Measurements from ENCODE around the gene LENG9. TPM values are rescaled to one million over a fixed set of nuclear protein-coding genes. Genes with fewer than 3 reads are reported as not detected.
A peak's percentile ranks its signal among the peaks of the same experiment; 100 is the strongest.
"Not testable (repeated sequence)": the region's sequence is repeated elsewhere in the genome, so short reads cannot be mapped to it uniquely, and the experiment has no call there.

LENG9 gene
- total RNA-seq, 2 experiments from 2014 or later: 1.8 to 6.0 TPM

DNA sequence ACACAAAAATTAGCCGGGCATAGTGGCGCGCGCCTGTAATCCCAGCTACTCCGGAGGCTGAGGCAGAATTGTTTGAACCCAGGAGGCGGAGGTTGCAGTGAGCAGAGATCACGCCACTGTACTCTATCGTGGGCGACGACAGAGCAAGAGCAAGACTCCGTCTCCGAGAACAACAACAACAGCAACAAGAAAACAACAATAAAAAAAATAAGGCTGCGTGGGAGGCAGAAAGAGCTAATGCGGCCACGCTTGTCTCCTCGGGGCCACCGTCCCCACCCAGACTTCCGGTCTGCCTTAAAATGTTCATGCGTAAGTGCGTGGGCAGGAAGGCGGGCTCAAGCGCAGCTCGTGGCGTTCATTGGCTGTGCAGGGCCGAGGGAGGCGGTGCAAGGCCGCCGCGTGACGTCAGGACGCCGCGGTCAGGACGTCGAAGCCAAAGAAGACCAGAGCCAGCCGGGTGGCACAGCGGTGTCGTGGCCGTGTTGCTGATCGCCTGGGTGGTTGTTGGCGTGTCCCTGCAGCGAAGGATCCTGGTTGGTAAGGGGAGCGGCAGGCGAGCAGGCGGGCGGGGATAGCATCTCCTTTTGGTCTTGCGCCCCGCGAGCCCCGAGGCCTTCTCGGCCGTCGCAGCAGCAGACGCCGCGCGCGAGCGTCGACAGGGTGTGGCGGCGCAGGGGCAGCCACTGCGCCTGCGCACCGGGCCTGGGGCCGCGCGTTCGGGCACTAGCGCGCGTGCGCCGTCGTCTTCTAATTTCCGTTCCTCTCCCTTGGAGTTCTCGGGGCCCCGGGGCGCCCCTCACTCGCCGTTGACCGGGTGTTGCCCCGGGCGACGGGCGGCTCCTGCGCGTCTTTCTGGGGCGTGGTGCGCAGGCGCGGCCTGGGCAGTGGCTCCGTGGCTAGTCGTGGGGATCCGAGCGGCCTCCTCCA lies 14.5 kb downstream of the LENG9 start, which contains the start of gene LENG8:
Gene LENG8 (plus strand): TSS at position 426 of the 927 bp plus-strand sequence. CDS start 2,146 bp downstream, outside the sequence.
- H3K9me2 ChIP-seq (ENCODE audit: insufficient read depth, low read length): no peaks in the 10 kb centered on the region
- peak within 1 kb of the TSS; percentile 68; the same call in 1 of the 2 replicates for H2AFZ ChIP-seq (ENCODE audit: low read length)
- peak within 1 kb of the TSS; percentile 87 for H3K4me2 ChIP-seq (ENCODE audit: low read length)
- no peak for TF ChIP-seq EZH2phosphoT487 (IDR thresholded peaks at IDR 0.05; ENCODE audit: borderline replicate concordance, low read depth, low read length)
- TF ChIP-seq, protein P1, sequence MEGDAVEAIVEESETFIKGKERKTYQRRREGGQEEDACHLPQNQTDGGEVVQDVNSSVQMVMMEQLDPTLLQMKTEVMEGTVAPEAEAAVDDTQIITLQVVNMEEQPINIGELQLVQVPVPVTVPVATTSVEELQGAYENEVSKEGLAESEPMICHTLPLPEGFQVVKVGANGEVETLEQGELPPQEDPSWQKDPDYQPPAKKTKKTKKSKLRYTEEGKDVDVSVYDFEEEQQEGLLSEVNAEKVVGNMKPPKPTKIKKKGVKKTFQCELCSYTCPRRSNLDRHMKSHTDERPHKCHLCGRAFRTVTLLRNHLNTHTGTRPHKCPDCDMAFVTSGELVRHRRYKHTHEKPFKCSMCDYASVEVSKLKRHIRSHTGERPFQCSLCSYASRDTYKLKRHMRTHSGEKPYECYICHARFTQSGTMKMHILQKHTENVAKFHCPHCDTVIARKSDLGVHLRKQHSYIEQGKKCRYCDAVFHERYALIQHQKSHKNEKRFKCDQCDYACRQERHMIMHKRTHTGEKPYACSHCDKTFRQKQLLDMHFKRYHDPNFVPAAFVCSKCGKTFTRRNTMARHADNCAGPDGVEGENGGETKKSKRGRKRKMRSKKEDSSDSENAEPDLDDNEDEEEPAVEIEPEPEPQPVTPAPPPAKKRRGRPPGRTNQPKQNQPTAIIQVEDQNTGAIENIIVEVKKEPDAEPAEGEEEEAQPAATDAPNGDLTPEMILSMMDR (conservative IDR thresholded peaks at IDR 0.05; ENCODE audit: low read length): no peak
- H4K20me1 ChIP-seq (ENCODE audit: insufficient read depth, low read length): peaks cover 28% of the 10 kb centered on the region
- no peaks in the 10 kb centered on the region for H3K9me3 ChIP-seq (ENCODE audit: low read length)
- H3K4me3 ChIP-seq (ENCODE audit: low read depth, low read length, poor library complexity, severe bottlenecking): peak within 1 kb of the TSS; percentile 98
- BruUV-seq (replicated peaks): no TSS peak
- H3K27ac ChIP-seq (ENCODE audit: low read depth, low read length, poor library complexity, severe bottlenecking): peak within 1 kb of the TSS; percentile 72
- ChIA-PET CTCF (ENCODE audit: unreplicated experiment) (no interaction called here), POLR2A (interaction anchor here (0.6 to 0.7 kb wide), 2 partner anchors 17 to 250 kb away, joined by 3 to 4 read pairs; no protein-coding TSS in a partner anchor)
- peaks cover 26% of the 10 kb centered on the region for H3K4me1 ChIP-seq (ENCODE audit: insufficient read depth, low read length, poor library complexity, severe bottlenecking)
- peak; percentile 98 for DNase-seq (ENCODE audit: low spot score)
- H3K79me2 ChIP-seq (ENCODE audit: insufficient read depth, low read depth, low read length): peaks cover 51% of the 10 kb centered on the region
- intact Hi-C loops (cut with micrococcal nuclease; ENCODE audit: unreplicated experiment): loop anchor here (1.0 kb wide), 1 partner anchor 15 kb away; no protein-coding TSS in a partner anchor
- peaks cover 67% of the 10 kb centered on the region for H3K36me3 ChIP-seq (ENCODE audit: insufficient read depth, low read length)

DNA sequence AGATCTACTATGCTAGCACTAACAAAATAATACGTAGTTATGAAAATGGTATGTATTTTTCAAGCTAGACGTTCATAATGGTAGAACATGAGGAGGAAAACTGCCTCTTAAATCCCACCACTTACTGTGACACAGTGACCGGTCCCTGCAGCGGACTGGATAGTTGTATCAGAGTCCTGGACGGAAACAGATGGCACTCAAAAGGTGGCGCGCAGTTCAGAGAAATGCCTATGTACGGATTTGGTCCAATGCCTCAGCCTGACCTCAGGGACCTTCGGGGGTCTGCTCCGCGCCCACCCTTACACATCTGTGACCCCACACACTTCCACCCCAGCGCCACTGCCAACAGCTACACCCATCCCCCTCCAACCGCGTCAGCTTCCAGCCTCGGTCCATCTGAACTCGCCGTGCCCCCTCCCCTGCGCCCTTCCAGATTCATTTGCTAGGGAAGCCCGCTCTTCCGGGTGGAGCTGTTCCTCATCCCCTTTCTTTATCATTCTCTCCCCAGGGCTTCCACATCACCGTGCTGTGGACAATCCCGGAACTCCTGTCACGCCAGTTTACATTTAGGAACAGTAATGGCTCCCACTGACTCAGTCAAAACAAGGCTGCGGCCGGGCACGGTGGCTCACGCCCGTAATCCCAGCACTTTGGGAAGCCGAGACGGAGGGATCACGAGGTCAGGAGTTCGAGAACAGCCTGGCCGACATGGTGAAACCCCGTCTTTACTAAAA lies 15.4 kb downstream of the LENG9 start:
- BruUV-seq (replicated peaks): TSS peak; percentile 53
- POLR2A ChIA-PET: interaction anchor here (0.6 to 0.7 kb wide), 2 partner anchors 119 to 249 kb away, joined by 3 to 5 read pairs; no protein-coding TSS in a partner anchor
- intact Hi-C loops (cut with micrococcal nuclease; ENCODE audit: unreplicated experiment): no loop called here
- DNase-seq (ENCODE audit: low spot score): peak; percentile 22
- Histone ChIP-seq H3K4me2 (ENCODE audit: low read length) (peak overlapping the region; percentile 85), H3K4me3 (ENCODE audit: low read depth, low read length, poor library complexity, severe bottlenecking) (peak overlapping the region; percentile 98), H4K20me1 (ENCODE audit: insufficient read depth, low read length) (peaks cover 28% of the 10 kb centered on the region), H3K9me3 (ENCODE audit: low read length) (no peaks in the 10 kb centered on the region), H2AFZ (ENCODE audit: low read length) (peak overlapping the region; percentile 68; the same call in 1 of the 2 replicates), H3K79me2 (ENCODE audit: insufficient read depth, low read depth, low read length) (peaks cover 51% of the 10 kb centered on the region), H3K36me3 (ENCODE audit: insufficient read depth, low read length) (peaks cover 65% of the 10 kb centered on the region), H3K27ac (ENCODE audit: low read depth, low read length, poor library complexity, severe bottlenecking) (peak overlapping the region; percentile 72), H3K4me1 (ENCODE audit: insufficient read depth, low read length, poor library complexity, severe bottlenecking) (peaks cover 26% of the 10 kb centered on the region), H3K9me2 (ENCODE audit: insufficient read depth, low read length) (no peaks in the 10 kb centered on the region)
- no peak for TF ChIP-seq EZH2phosphoT487 (IDR thresholded peaks at IDR 0.05; ENCODE audit: borderline replicate concordance, low read depth, low read length)
- TF ChIP-seq, protein P1 (conservative IDR thresholded peaks at IDR 0.05; ENCODE audit: low read length): no peak
- CTCF ChIA-PET (ENCODE audit: unreplicated experiment): no interaction called here

DNA sequence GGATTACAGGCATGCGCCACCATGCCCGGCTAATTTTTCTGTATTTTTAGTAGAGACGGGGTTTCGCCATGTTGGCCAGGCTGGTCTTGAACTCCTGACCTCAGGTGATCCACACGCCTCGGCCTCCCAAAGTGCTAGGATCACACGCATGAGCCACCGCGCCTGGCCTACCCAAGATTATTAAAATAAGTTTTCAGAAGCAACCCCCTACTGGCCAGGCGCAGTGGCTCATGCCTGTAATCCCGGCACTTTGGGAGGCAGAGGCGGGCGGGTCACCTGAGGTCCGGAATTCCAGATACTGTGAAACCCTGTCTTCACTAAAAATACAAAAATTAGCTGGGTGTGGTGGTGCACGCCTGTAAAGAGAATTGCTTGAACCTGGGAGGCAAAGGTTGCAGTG lies 17.2 kb downstream of the LENG9 start:
- DNase-seq (ENCODE audit: low spot score); BruUV-seq (replicated peaks); H3K9me3 ChIP-seq (ENCODE audit: low read length); POLR2A ChIA-PET; H2AFZ ChIP-seq (ENCODE audit: low read length); H3K9me2 ChIP-seq (ENCODE audit: insufficient read depth, low read length); H3K27ac ChIP-seq (ENCODE audit: low read depth, low read length, poor library complexity, severe bottlenecking); H3K4me2 ChIP-seq (ENCODE audit: low read length); CTCF ChIA-PET (ENCODE audit: unreplicated experiment); intact Hi-C loops (cut with micrococcal nuclease; ENCODE audit: unreplicated experiment); H3K4me3 ChIP-seq (ENCODE audit: low read depth, low read length, poor library complexity, severe bottlenecking): not testable (repeated sequence)
- H3K36me3 ChIP-seq (ENCODE audit: insufficient read depth, low read length): peaks cover 49% of the 10 kb centered on the region
- peaks cover 42% of the 10 kb centered on the region for H3K79me2 ChIP-seq (ENCODE audit: insufficient read depth, low read depth, low read length)
- H4K20me1 ChIP-seq (ENCODE audit: insufficient read depth, low read length): peaks cover 21% of the 10 kb centered on the region
- peaks cover 25% of the 10 kb centered on the region for H3K4me1 ChIP-seq (ENCODE audit: insufficient read depth, low read length, poor library complexity, severe bottlenecking)
